ENCODE measurements around the gene GOLGA3.

GOLGA3 gene

GRCh38 chr12:132827763-132828703 is 636 bp downstream of the GOLGA3 start:
- TF ChIP-seq USF1 (IDR thresholded peaks at IDR 0.05): no peak
- peak; percentile 26; the same call in 1 of the 2 replicates for TF ChIP-seq YY1 (IDR thresholded peaks at IDR 0.05; ENCODE audit: low read depth)
- no peak for TF ChIP-seq REST (IDR thresholded peaks at IDR 0.05; ENCODE audit: low read depth)
- TF ChIP-seq EGR1 (IDR thresholded peaks at IDR 0.05): no peak
- no peak for TF ChIP-seq MAX (IDR thresholded peaks at IDR 0.05)
- TF ChIP-seq TEAD4 (IDR thresholded peaks at IDR 0.05): no peak
- TF ChIP-seq TCF12 (IDR thresholded peaks at IDR 0.05; ENCODE audit: low read depth): no peak; the same call in 1 of the 2 replicates
- TF ChIP-seq ZBTB7A (IDR thresholded peaks at IDR 0.05; ENCODE audit: low read depth): 0 out of 2 replicates have a peak, but pooled peaks have one; percentile 41
- no peak for TF ChIP-seq EP300 (IDR thresholded peaks at IDR 0.05; ENCODE audit: borderline replicate concordance)
- no peak for TF ChIP-seq NFIC (IDR thresholded peaks at IDR 0.05)
- no peak for TF ChIP-seq TAF1 (IDR thresholded peaks at IDR 0.05; ENCODE audit: low read depth)

GRCh38 chr12:132825861-132826260 is 2.8 kb downstream of the GOLGA3 start:
- TF ChIP-seq NFIC (IDR thresholded peaks at IDR 0.05) (no peak), YY1 (IDR thresholded peaks at IDR 0.05; ENCODE audit: low read depth) (no peak), EGR1 (IDR thresholded peaks at IDR 0.05) (no peak), MAX (IDR thresholded peaks at IDR 0.05) (no peak), USF1 (IDR thresholded peaks at IDR 0.05) (no peak), ZBTB7A (IDR thresholded peaks at IDR 0.05; ENCODE audit: low read depth) (no peak)

GRCh38 chr12:132825089-132825488 is 3.6 kb downstream of the GOLGA3 start:
- TF ChIP-seq CEBPB (IDR thresholded peaks at IDR 0.05) (no peak), TEAD4 (IDR thresholded peaks at IDR 0.05) (no peak), ZBTB7A (IDR thresholded peaks at IDR 0.05; ENCODE audit: low read depth) (no peak), TAF1 (IDR thresholded peaks at IDR 0.05; ENCODE audit: low read depth) (no peak), RAD21 (IDR thresholded peaks at IDR 0.05; ENCODE audit: low read depth) (no peak), YY1 (IDR thresholded peaks at IDR 0.05; ENCODE audit: low read depth) (no peak), MAX (IDR thresholded peaks at IDR 0.05) (no peak), EGR1 (IDR thresholded peaks at IDR 0.05) (no peak), CREB1 (IDR thresholded peaks at IDR 0.05; ENCODE audit: low read depth) (no peak), NFIC (IDR thresholded peaks at IDR 0.05) (no peak), USF1 (IDR thresholded peaks at IDR 0.05) (no peak), EP300 (IDR thresholded peaks at IDR 0.05; ENCODE audit: borderline replicate concordance) (no peak), REST (IDR thresholded peaks at IDR 0.05; ENCODE audit: low read depth) (no peak), TCF12 (IDR thresholded peaks at IDR 0.05; ENCODE audit: low read depth) (no peak), FOXM1 (IDR thresholded peaks at IDR 0.05; ENCODE audit: borderline replicate concordance, low read depth) (no peak)

- no peak for TF ChIP-seq CREB1 (IDR thresholded peaks at IDR 0.05; ENCODE audit: low read depth)
- no peak for TF ChIP-seq ZBTB7A (IDR thresholded peaks at IDR 0.05; ENCODE audit: low read depth)
- no peak for TF ChIP-seq USF1 (IDR thresholded peaks at IDR 0.05)
- no peak for TF ChIP-seq EGR1 (IDR thresholded peaks at IDR 0.05)
- no peak for TF ChIP-seq YY1 (IDR thresholded peaks at IDR 0.05; ENCODE audit: low read depth)
Observed at GRCh38 chr12:132824053-132824452, 4.6 kb downstream of the GOLGA3 start.

- TF ChIP-seq MAX (IDR thresholded peaks at IDR 0.05) (no peak), TEAD4 (IDR thresholded peaks at IDR 0.05) (no peak), TAF1 (IDR thresholded peaks at IDR 0.05; ENCODE audit: low read depth) (no peak), EP300 (IDR thresholded peaks at IDR 0.05; ENCODE audit: borderline replicate concordance) (no peak), YY1 (IDR thresholded peaks at IDR 0.05; ENCODE audit: low read depth) (no peak)
Observed at GRCh38 chr12:132818562-132818961, 10.1 kb downstream of the GOLGA3 start.
